GM18907 (cell line): ENCODE data around the gene DNMT3B.

Source experiments
- ATAC-seq: cut with Tn5 transposase; IDR thresholded peaks from one replicate; pipeline ENCODE4 v1.9.1; 2021; ENCODE audit warnings: mild to moderate bottlenecking, moderate library complexity; ENCODE audit not compliant: unreplicated experiment

The DNMT3B gene

GRCh38 chr20:32849577-32849976 lies 87.4 kb downstream of the DNMT3B start:
- no peak for ATAC-seq

GRCh38 chr20:32855387-32855786 lies 93.2 kb downstream of the DNMT3B start:
- ATAC-seq = no peak

- ATAC-seq = no peak
Measured at GRCh38 chr20:32858189-32858588, 96.0 kb downstream of the DNMT3B start.
